ENCODE data around the gene EFCAB13. TPM values are rescaled to one million over a fixed set of nuclear protein-coding genes. Genes with fewer than 3 reads are reported as not detected.

Gene EFCAB13
- polyA plus RNA-seq, 3 donors, result 4.2 to 16.5 (median 7.8) TPM

DNA sequence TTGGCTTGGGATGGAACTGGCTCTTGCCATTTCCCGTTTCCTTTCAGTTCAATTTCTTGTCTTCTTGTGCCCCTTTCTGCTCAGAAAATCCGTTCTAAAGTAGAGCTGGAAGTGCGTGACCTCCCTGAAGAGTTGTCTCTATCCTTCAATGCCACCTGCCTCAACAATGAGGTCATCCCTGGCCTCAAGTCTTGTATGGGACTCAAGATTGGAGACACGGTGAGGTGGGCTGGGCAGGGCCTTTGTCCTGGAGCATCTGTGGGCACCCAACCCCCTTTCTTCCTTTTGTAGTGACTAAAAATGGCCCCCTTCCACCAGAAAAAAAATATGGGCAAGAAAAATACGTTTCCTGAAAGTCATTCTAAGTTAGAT is 32.9 kb upstream of the EFCAB13 start:
- no peak for DNase-seq (ENCODE audit: extremely low read depth in 1 of 11, low read depth in 9 of 11, low spot score in 4 of 11)

GRCh38 chr17:47291242-47291873 is 32.4 kb upstream of the EFCAB13 start:
- no peak for DNase-seq (ENCODE audit: extremely low read depth in 1 of 11, low read depth in 9 of 11, low spot score in 4 of 11)

DNA sequence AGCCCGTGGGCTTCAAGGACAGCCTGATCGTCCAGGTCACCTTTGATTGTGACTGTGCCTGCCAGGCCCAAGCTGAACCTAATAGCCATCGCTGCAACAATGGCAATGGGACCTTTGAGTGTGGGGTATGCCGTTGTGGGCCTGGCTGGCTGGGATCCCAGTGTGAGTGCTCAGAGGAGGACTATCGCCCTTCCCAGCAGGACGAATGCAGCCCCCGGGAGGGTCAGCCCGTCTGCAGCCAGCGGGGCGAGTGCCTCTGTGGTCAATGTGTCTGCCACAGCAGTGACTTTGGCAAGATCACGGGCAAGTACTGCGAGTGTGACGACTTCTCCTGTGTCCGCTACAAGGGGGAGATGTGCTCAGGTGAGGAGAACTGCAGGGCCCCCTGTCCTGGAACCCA is 31.5 kb upstream of the EFCAB13 start:
- no peak for DNase-seq (ENCODE audit: extremely low read depth in 1 of 11, low read depth in 9 of 11, low spot score in 4 of 11)

DNA sequence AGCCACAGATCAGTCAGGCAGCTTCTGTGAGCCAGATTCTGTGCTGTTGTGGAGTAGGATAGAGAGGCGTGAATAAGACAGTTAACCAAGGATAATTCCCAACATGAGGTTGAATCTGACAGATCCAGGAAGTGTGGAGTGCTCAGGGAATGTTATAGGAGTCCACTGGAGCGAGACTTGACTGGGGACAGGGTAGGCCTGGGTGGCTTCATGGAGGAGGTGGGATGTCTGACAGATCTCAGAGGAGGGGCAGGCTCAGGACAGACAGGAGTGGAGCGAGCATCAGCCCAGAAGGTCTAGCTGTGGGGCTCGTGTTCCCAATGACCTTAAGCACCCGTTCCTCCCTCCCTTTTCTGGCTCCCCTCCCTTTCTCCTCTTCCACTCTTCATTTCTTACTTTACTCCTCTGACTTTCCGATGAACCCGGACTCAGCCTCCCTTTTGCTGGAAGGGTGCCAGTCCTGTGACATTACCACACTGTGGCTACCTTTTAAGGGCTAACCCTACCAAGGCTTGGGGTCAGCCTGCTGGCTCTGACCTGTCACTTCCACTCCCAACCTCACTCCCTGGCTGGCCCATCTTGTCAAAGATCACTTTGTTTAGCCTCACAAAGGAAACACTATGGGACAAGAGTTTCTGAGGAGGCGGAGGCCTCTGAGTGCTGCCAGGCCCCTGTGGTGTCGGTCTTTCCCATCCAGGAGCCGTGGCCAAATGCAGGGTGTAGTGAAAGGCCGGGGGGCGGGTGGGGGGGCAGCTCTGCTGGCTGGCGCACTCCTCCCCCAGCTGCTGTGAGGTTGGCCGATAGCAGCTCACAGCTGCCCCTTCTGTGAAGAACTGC is 28.5 kb upstream of the EFCAB13 start:
- no peak for DNase-seq (ENCODE audit: extremely low read depth in 1 of 11, low read depth in 9 of 11, low spot score in 4 of 11)

- DNase-seq (ENCODE audit: extremely low read depth in 1 of 11, low read depth in 9 of 11, low spot score in 4 of 11), result no peak
Observed at GRCh38 chr17:47295874-47296255, 27.9 kb upstream of the EFCAB13 start.

DNA sequence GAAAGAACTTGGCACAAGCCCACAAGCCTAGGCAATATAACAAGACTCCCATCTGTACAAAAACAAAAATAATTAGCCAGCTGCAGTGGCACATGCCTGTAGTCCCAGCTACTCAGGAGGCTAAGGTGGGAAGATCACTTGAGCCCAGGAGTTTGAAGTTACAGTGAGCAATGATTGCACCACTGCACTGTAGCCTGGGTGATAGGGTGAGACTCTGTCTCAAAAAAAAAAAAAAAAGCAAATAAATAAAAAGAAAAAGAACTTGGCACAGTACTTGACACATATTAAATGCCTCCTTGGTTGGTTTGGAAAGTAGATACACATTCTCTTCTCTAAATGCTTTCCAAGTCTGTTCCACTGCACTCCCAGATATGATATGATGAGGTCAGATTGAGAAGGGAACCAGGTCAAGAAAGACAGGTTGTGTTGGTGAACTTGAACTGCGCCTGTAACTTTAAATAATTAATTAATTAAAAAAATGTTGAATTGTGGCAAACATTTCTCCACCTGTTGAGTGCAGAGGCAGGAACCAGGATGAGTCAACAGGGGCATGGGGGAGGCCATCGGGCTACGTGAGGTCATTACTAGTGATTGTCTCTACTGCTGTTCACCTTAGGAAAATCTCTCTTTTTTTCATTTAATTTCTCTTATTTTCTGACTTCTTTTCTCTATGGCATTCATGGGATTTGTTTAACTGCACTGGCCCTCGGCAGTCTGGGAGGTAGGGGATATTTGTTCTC is 25.9 kb upstream of the EFCAB13 start:
- DNase-seq (ENCODE audit: extremely low read depth in 1 of 11, low read depth in 9 of 11, low spot score in 4 of 11), result no peak

GRCh38 chr17:47298712-47299111 is 25.0 kb upstream of the EFCAB13 start:
- DNase-seq (ENCODE audit: extremely low read depth in 1 of 11, low read depth in 9 of 11, low spot score in 4 of 11), result no peak

DNA sequence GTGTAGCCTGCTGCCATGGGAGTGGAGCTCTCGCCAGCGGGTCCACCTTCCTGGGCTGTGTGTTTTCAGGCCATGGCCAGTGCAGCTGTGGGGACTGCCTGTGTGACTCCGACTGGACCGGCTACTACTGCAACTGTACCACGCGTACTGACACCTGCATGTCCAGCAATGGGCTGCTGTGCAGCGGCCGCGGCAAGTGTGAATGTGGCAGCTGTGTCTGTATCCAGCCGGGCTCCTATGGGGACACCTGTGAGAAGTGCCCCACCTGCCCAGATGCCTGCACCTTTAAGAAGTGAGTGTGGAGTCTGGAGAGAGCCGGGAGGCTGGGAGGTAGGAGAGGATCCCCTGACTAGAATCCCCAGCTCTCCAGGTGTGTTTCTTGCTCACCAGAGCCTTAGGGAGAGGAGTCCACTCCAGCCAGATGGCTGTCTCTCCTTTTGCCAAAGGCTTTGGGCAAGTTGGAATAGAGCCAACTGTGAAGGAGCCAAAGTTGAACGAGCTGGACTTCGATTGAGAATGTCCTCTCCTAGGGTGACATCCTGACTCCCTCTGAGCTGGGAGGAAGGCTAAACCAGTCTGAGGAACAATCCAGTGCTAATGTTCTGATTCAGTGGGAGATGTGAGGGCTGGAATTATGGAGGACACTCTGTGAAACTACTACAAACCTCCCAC is 24.4 kb upstream of the EFCAB13 start:
- DNase-seq (ENCODE audit: extremely low read depth in 1 of 11, low read depth in 9 of 11, low spot score in 4 of 11), result no peak

DNA sequence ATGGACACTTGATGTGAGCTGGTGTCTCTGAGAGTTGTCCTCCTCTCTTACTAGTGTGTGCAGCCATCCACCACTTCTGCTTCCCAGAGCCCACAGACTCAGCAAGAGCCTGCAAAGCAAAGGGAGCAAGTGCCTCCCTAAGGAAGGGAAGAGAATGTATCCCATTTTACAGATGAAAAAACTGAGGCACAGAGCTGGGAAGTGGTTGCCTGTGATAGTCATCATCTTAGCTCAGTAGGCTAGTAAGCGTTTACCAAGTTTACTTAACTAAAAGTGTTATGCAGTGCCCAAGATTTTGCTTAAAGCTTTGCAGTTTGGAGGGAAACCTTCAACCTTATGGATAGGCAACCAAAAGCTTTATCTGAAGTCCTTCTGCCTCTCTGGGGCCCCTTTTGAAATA is 23.0 kb upstream of the EFCAB13 start:
- no peak for DNase-seq (ENCODE audit: extremely low read depth in 1 of 11, low read depth in 9 of 11, low spot score in 4 of 11)

DNA sequence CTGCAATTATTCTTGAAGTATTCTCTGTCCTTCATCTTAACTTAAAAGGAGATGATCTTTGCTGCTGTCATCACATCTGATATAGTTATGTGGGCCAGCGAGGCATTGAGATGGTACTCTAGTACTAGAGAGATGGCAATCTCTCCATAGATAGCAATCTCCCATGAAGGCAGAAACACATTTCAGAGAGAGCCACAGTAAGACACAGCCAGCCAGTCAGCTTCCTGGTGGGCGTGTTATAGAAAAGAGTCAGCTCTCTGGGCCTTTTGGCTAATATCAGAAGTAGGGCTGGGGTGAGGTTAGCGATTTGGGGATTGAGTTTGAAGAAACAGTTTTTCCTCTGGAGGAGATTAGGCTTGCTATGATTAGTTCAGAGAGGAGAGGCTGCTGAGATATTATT is 22.6 kb upstream of the EFCAB13 start:
- DNase-seq (ENCODE audit: extremely low read depth in 1 of 11, low read depth in 9 of 11, low spot score in 4 of 11), result no peak

DNA sequence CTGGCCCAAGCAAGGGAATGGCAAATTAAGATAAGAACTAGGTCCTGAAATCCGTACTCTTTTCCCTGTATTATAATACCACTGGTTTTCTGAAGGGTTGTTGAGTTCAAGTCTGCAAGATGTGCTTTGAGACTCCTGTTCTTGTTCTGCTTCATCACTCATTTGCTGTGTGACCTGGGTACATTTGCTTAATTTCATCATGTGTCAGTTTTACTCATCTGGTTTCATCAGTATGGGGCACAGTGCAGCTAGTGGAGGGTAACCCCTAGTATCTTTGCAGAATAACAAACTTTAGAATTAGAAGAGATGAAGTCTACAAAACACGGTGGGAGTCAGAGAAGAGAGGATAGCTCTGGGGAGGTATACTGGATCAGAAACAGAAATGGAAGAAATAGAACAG is 21.9 kb upstream of the EFCAB13 start:
- DNase-seq (ENCODE audit: extremely low read depth in 1 of 11, low read depth in 9 of 11, low spot score in 4 of 11), result no peak

DNA sequence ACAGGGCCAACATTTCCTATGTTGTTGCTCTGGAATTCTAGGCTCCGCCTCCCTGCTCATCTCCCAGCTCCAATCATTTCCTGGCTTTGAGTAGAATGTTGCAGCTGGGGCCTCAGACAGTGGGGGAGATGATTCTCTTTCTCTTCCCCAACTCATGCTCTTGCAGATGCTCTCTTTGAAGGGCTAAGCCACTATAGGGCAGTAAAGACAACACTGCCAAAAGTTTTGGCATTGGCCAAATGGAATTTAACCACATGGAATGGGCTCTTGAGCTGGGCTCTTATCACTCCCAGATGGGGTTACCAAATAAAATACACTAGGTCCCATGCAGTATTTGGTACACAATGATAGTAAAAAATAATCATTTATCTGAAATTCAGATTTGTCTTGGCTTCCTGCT is 19.6 kb upstream of the EFCAB13 start:
- no peak for DNase-seq (ENCODE audit: extremely low read depth in 1 of 11, low read depth in 9 of 11, low spot score in 4 of 11)

DNA sequence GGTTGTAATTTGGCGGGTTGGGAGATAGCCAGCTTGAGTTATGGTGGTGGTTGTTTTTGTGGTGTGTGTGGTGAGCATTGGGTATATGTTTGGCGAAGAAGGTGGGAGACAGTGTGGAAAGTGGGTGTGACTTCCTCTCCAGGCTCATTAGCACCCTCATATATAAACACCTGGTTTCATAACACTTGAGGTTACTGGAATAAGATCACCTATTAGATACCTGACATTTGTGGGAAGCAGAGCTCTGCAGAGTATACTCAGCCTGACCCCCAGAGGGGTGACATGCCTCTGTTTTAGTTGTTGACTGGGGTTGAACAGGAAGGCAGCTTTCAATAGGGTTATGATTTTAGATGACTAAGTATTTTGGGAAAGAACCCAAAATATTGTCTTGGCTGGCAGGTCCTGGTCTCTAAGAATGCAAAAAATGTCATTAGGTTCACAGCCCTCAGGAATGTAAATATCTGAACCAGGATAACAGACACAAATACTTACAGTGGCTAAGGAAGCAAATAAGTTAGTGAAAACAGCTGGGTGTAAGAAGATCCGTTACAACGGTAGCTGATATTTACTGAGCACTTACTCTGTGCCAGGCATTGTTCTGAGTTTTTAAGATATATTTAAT is 18.3 kb upstream of the EFCAB13 start:
- no peak for DNase-seq (ENCODE audit: extremely low read depth in 1 of 11, low read depth in 9 of 11, low spot score in 4 of 11)

- no peak for DNase-seq (ENCODE audit: extremely low read depth in 1 of 11, low read depth in 9 of 11, low spot score in 4 of 11)
Observed at GRCh38 chr17:47310186-47310733, 13.5 kb upstream of the EFCAB13 start.

GRCh38 chr17:47311420-47311819 is 12.3 kb upstream of the EFCAB13 start:
- no peak for DNase-seq (ENCODE audit: extremely low read depth in 1 of 11, low read depth in 9 of 11, low spot score in 4 of 11)

DNA sequence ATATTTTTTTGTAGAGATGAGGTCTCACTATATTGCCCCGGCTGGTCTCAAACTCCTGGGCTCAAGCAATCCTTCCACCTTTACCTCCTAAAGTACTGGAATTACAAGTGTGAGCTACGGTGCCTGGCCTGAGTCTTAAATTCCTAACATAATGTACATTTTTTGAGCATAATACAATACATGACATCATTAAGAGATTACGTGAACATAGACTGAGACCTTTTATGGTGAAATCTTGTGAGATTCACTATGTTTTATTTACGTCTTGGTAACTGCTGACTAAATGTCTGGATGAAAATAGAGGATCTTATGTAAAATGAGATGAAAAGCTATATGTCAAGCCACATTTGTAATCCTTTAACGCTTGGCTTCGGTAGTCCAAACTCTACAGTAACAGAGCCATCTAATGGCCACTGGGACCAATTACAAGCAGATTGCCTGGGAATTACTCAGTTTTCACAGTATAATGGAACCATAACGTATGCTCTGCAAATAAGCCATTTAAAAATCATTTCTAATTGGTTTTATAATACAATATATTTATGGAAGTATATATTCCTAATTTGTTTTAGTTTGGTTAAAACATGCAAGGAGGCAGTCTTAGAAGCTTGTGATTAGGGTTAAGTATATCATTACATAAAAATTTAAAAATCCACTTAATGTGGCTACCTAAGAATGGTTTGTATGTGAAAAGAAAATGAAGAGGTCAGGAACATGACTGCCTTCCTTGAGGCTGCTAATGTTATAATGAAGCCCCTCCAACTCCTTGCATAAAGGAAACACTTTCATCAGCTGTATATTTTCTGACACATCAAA is 8.1 kb upstream of the EFCAB13 start:
- DNase-seq (ENCODE audit: extremely low read depth in 1 of 11, low read depth in 9 of 11, low spot score in 4 of 11), result peak in 9 of 11 donors; percentile 42 to 58 (median 48)

DNA sequence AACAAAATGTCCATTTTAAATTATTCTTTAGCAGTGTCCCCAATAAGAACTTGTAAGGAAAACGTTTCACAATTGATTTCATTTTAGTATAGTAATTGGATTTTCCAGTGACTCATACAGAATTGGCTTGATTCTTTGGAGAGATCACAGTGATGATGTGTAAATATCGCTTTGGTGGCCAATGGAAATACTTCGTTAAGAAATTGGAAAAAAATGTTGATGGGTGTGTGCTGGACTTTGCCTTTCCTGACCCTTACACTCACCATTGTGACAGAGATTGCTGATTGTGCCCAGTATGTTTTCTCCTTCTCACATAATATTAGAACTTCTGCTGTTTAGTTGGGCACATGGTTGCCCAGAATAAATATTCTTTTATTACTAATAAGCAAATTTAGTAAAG is 7.4 kb upstream of the EFCAB13 start:
- DNase-seq (ENCODE audit: extremely low read depth in 1 of 11, low read depth in 9 of 11, low spot score in 4 of 11), result no peak

- DNase-seq (ENCODE audit: extremely low read depth in 1 of 11, low read depth in 9 of 11, low spot score in 4 of 11), result no peak
Observed at GRCh38 chr17:47317119-47317518, 6.6 kb upstream of the EFCAB13 start.

All from renal cortex interstitium (tissue), 11 donors.